Ovary (tissue), 9 donors: ENCODE results near the gene KLK7. TPM values are rescaled to one million over a fixed set of nuclear protein-coding genes. Genes with fewer than 3 reads are reported as not detected.

Experiments used
- DNase-seq, 5 donors: peaks; one replicate each; pipeline ENCODE4 v3.0.0-alpha.2; 2019 to 2020
- H3K27ac ChIP-seq, 2 donors: fragments of 200-600 bp; one replicate each; pipeline versions ENCODE4 v1.5.1 to v1.8.0; 2019 to 2022
- H3K27me3 ChIP-seq: fragments of 200-600 bp; one replicate; pipeline ENCODE4 v1.8.0; 2022
- H3K36me3 ChIP-seq: fragments of 200-600 bp; sonication (generic); one replicate; pipeline ENCODE4 v1.5.1; 2019
- H3K4me1 ChIP-seq: one replicate; pipeline ENCODE4 v1.8.1; 2013; ENCODE audit warnings: mild to moderate bottlenecking, moderate library complexity; ENCODE audit not compliant: insufficient read depth
- H3K4me3 ChIP-seq: fragments of 200-600 bp; sonication (generic); one replicate; pipeline ENCODE4 v1.5.1; 2017
- H3K9me3 ChIP-seq, 2 donors: fragments of 200-600 bp in 1 of 2; sonication (generic) in 1 of 2; one replicate each; pipeline versions ENCODE4 v1.5.1 to v1.8.1; 2013 to 2019; ENCODE audit warnings: mild to moderate bottlenecking in 1 of 2, moderate library complexity in 1 of 2
- CTCF ChIP-seq, 3 donors: fragments of 450-650 bp in 2 of 3; fragments of 200-600 bp in 1 of 3; IDR thresholded peaks; one replicate each; pipeline versions ENCODE4 v1.5.1 to v1.8.0; 2016 to 2022; ENCODE audit warnings: antibody characterized with exemption in 3 of 3, mild to moderate bottlenecking in 1 of 3
- EP300 ChIP-seq: sonication (generic); formaldehyde crosslinking; IDR thresholded peaks from one replicate; pipeline ENCODE4 v1.6.1; 2017; ENCODE audit warnings: antibody characterized with exemption
- POLR2A ChIP-seq: fragments of 450-650 bp; IDR thresholded peaks from one replicate; pipeline ENCODE4 v1.6.1; 2017; ENCODE audit warnings: antibody characterized with exemption, mild to moderate bottlenecking, moderate library complexity
- WGBS, 3 donors: extraction: QIAGEN DNeasy Blood & Tissue Kit in 1 of 3; methylation state at CpG; one replicate each; pipeline versions ENCODE4 v1.1.5 to v1.1.7; 2013 to 2017; 5-methylcytosine and 5-hydroxymethylcytosine counted together
- intact Hi-C, 4 donors: fragments of 100-400 bp; cut with DNase I; formaldehyde crosslinking; loops; one replicate each; pipeline versions ENCODE4 v1.11.0 to v1.15.1; 2022 to 2023
- polyA plus RNA-seq, 2 donors: library from polyadenylated mRNA; stranded (reverse); fragments of 200-250 nt in 1 of 2; fragments of 350-450 nt in 1 of 2; fragmentation: Illumina TruSeq in 1 of 2; extraction: RNeasy Lipid Tissue Mini Kit (QIAGEN cat#74804) in 1 of 2; gene quantifications; one replicate each; pipeline ENCODE4 v1.2.3, GENCODE V29; 2013 to 2014
- total RNA-seq, 7 donors: library from RNA; depleted of rRNA in 2 of 7; stranded (reverse); fragments of >200 nt in 2 of 7; fragmentation: NEBNext Ultra II Directional in 3 of 7; extraction: Animal tissue kit (Norgen Biotek cat#: 25700) in 3 of 7; gene quantifications; one replicate each; pipeline versions ENCODE4 v1.1.0 to v1.2.4, GENCODE V29; 2016 to 2023
- donor health status: DM: no; HTN: no; CAD: no; lungs with moderate emphysema.
- donor health status: DM: no; HTN: no; CAD: no.
- donor health status: Bipolar disorder and iron deficiency.
- donor health status: DM: yes; HTN: yes; CAD: no.
- donor health status: DM: no; HTN: no; CAD: no.
- donor health status: DM: yes; HTN: yes; CAD: no.

The KLK7 gene
- total and polyA plus RNA-seq, 9 donors: 0.05 to 59.6 (median 0.97) TPM; not detected in 4

GRCh38 chr19:51005248-51005647 lies 21.5 kb upstream of the KLK7 start:
- intact Hi-C loops: no loop called here
- Histone ChIP-seq H3K4me3 (no peak overlapping the region), H3K4me1 (no peaks in the 10 kb centered on the region), H3K27ac (no peak overlapping the region), H3K27me3 (no peaks in the 10 kb centered on the region), H3K36me3 (no peaks in the 10 kb centered on the region), H3K9me3 (no peaks in the 10 kb centered on the region)
- DNase-seq: no peak
- 77 to 86% (median 84%) methylated on average over 1 of the region's 1 CpG for WGBS, 3 donors
- no peak for TF ChIP-seq EP300

- DNase-seq: no peak
- Histone ChIP-seq H3K9me3 (no peaks in the 10 kb centered on the region), H3K27ac (no peak overlapping the region), H3K4me1 (no peaks in the 10 kb centered on the region), H3K36me3 (no peaks in the 10 kb centered on the region), H3K4me3 (no peak overlapping the region), H3K27me3 (no peaks in the 10 kb centered on the region)
- TF ChIP-seq POLR2A (no peak), CTCF (IDR thresholded peaks at IDR 0.05) (no peak), EP300 (no peak)
- 74 to 78% (median 77%) methylated on average over 7 of the region's 7 CpGs for WGBS, 3 donors
- intact Hi-C loops: no loop called here
Observed at GRCh38 chr19:51003316-51003715, 19.6 kb upstream of the KLK7 start.

DNA sequence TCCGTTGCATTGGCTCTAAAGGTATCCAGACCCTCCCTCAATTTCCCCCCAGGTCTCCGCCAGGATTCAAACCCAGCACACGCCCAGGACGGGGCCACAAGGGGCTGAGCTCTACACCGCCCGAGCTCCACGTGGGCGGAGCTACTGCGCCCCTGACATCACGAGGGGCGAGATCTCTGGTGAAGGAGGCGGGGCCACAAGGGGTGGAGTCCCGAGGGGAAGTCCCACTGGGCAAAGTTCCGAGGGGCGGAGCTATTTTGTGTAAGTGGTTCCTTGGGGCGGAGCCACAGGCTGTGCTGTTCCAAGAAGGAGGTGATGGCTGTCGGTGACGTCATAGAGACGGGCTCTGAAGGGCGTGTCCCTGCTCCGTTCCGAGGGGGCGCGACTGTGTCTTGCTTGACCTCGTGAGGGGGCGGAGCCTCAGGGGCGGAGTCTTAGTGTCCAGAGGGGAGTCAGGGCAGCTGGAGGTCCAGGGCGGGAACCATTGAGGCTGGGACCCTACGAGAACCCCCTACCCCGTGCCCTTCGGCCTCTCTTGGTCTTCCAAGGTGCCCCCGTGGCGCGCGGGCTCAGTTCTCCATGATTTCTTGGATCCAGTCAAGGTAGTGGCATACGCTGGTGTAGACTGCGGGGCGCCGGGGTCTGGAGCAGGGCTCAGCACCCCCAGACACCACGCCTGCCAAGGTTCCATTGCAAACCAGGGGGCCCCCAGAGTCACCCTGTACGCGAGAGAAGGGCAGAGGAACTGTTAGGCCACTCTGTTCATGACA lies 19.0 kb upstream of the KLK7 start:
- no peak for TF ChIP-seq POLR2A
- TF ChIP-seq EP300: no peak
- no peak for TF ChIP-seq CTCF (IDR thresholded peaks at IDR 0.05)
- no peaks in the 10 kb centered on the region for H3K9me3 ChIP-seq
- H3K27ac ChIP-seq: no peak overlapping the region
- no peak overlapping the region for H3K4me3 ChIP-seq
- no peaks in the 10 kb centered on the region for H3K27me3 ChIP-seq
- DNase-seq: peak in 1 of 5 donors; percentile 28
- intact Hi-C loops: no loop called here
- no peaks in the 10 kb centered on the region for H3K36me3 ChIP-seq
- no peaks in the 10 kb centered on the region for H3K4me1 ChIP-seq
- WGBS, 3 donors: 50 to 66% (median 56%) methylated on average over 41 to 42 of the region's 42 CpGs

- Histone ChIP-seq H3K9me3 (no peaks in the 10 kb centered on the region), H3K27me3 (no peaks in the 10 kb centered on the region), H3K4me1 (no peaks in the 10 kb centered on the region), H3K4me3 (no peak overlapping the region), H3K36me3 (no peaks in the 10 kb centered on the region), H3K27ac (no peak overlapping the region)
- 8 to 20% (median 17%) methylated on average over 12 of the region's 12 CpGs for WGBS, 3 donors
- intact Hi-C loops: no loop called here
- DNase-seq: no peak
- no peak for TF ChIP-seq CTCF (IDR thresholded peaks at IDR 0.05)
- no peak for TF ChIP-seq POLR2A
- no peak for TF ChIP-seq EP300
Observed at GRCh38 chr19:51002089-51002532, 18.4 kb upstream of the KLK7 start.

DNA sequence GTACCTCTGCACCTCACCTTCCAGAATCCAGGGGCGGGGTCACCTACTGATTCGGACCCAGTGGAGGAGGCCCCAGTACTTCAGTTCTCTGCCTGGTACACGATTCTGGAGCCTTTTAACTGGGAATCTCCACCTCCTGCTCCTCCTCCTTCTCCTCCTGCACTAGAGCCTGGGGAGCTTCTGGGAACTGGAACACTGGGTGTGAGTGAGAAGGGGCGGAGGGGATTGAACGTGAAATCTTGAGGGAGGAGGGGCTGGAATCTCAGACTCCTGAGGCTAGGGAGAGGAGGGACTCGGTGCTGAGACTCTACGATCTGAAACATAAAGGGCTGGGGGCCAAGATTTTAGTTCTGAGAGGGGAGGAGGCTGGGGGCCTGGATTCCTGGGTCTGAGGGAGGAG lies 17.8 kb upstream of the KLK7 start, which contains the start of gene KLK8:
TSS of gene KLK8 (minus strand) at position 90 of the 400 bp plus-strand sequence. CDS start 437 bp downstream, outside the sequence.
- H3K27me3 ChIP-seq: no peaks in the 10 kb centered on the region
- intact Hi-C loops: no loop called here
- WGBS, 3 donors: 11 to 18% (median 12%) methylated on average over 7 of the region's 7 CpGs
- no peaks in the 10 kb centered on the region for H3K4me1 ChIP-seq
- no peak within 1 kb of the TSS for H3K27ac ChIP-seq
- no peak for DNase-seq
- no peak for TF ChIP-seq EP300
- no peaks in the 10 kb centered on the region for H3K36me3 ChIP-seq
- no peak within 1 kb of the TSS for H3K4me3 ChIP-seq
- no peaks in the 10 kb centered on the region for H3K9me3 ChIP-seq
